Right cardiac atrium (tissue), 5 donors: ENCODE results near the gene PBX1. TPM values are rescaled to one million over a fixed set of nuclear protein-coding genes. Genes with fewer than 3 reads are reported as not detected.

Experiments used
- ATAC-seq, 2 donors: fragments of 200-7000 bp; cut with Tn5 transposase; one replicate each; pipeline versions ENCODE4 v1.8.0 to v1.9.1; 2020; ENCODE audit warnings: moderate library complexity in 2 of 2, mild to moderate bottlenecking in 1 of 2
- DNase-seq, 3 donors: peaks; one replicate each; pipeline ENCODE4 v3.0.0-alpha.2; 2020
- H3K27ac ChIP-seq: one replicate; pipeline ENCODE4 v1.5.1; 2013; ENCODE audit warnings: mild to moderate bottlenecking, low read length, control low read depth, moderate library complexity
- H3K27me3 ChIP-seq: one replicate; pipeline ENCODE4 v1.6.1; 2013; ENCODE audit not compliant: control insufficient read depth, insufficient read depth
- H3K4me1 ChIP-seq: one replicate; pipeline ENCODE4 v1.6.1; 2013; ENCODE audit warnings: low read length; ENCODE audit not compliant: control insufficient read depth, insufficient read depth
- H3K4me3 ChIP-seq: one replicate; pipeline ENCODE4 v1.5.1; 2013; ENCODE audit warnings: low read length, control low read depth
- H3K9me3 ChIP-seq: one replicate; pipeline ENCODE4 v1.6.1; 2013; ENCODE audit warnings: low read length; ENCODE audit not compliant: control insufficient read depth
- WGBS: extraction: QIAGEN DNeasy Blood & Tissue Kit; methylation state at CpG from one replicate; pipeline ENCODE4 v1.1.7; 2013; 5-methylcytosine and 5-hydroxymethylcytosine counted together
- intact Hi-C, 4 donors: fragments of 100-400 bp; cut with DNase I; formaldehyde crosslinking; loops; one replicate each; pipeline versions ENCODE4 v1.11.0 to v1.14.0; 2022 to 2023
- polyA plus RNA-seq: library from polyadenylated mRNA; stranded (reverse); fragments of 200-250 nt; gene quantifications from one replicate; pipeline ENCODE4 v1.2.3, GENCODE V29; 2013
- total RNA-seq, 4 donors: library from RNA; stranded (reverse); fragmentation: NEBNext Ultra II Directional; extraction: Animal tissue kit (Norgen Biotek cat#: 25700); gene quantifications; one replicate each; pipeline ENCODE4 v1.2.1, GENCODE V29; 2021
- donor health status: healthy with polysubstance abuse.
- donor health status: DM: no; HTN: yes; CAD: no.
- donor health status: DM: no; HTN: no; CAD: no.
- donor health status: DM: no; HTN: yes; CAD: no; lungs with severe emphysema.
- donor health status: DM: yes; HTN: yes; CAD: no.

Gene PBX1
- total and polyA plus RNA-seq, 5 donors, result 19.8 to 81.6 (median 76.8) TPM

GRCh38 chr1:164830628-164831027 lies 271.6 kb downstream of the PBX1 start:
- Histone ChIP-seq H3K4me1 (no peaks in the 10 kb centered on the region), H3K4me3 (no peak overlapping the region), H3K27ac (no peak overlapping the region), H3K27me3 (no peaks in the 10 kb centered on the region), H3K9me3 (no peaks in the 10 kb centered on the region)
- ATAC-seq (no peak), DNase-seq (no peak)
- WGBS, result 79% methylated on average over 4 of the region's 4 CpGs
- intact Hi-C loops, result no loop called here

- WGBS, result 1% methylated on average over 1 of the region's 1 CpG
- intact Hi-C loops, result no loop called here
- no peaks in the 10 kb centered on the region for H3K4me1 ChIP-seq
- no peaks in the 10 kb centered on the region for H3K27me3 ChIP-seq
- no peak for ATAC-seq
- no peaks in the 10 kb centered on the region for H3K9me3 ChIP-seq
- no peak overlapping the region for H3K4me3 ChIP-seq
- H3K27ac ChIP-seq, result no peak overlapping the region
- DNase-seq, result no peak
These were observed 275.7 kb downstream of the PBX1 start for GRCh38 chr1:164834641-164835040.

- Histone ChIP-seq H3K4me1 (peaks cover 6% of the 10 kb centered on the region), H3K27ac (peak overlapping the region; percentile 19), H3K9me3 (no peaks in the 10 kb centered on the region), H3K27me3 (no peaks in the 10 kb centered on the region), H3K4me3 (no peak overlapping the region)
- intact Hi-C loops, result no loop called here
- ATAC-seq, result peak; percentile 66 to 87
- DNase-seq, result peak in 2 of 3 donors; percentile 35 to 75
- WGBS, result 36% methylated on average over 7 of the region's 7 CpGs
These were observed 277.6 kb downstream of the PBX1 start for GRCh38 chr1:164836614-164837018.

GRCh38 chr1:164838786-164839185 lies 279.8 kb downstream of the PBX1 start:
- no peak overlapping the region for H3K4me3 ChIP-seq
- peaks cover 11% of the 10 kb centered on the region for H3K4me1 ChIP-seq
- DNase-seq (no peak), ATAC-seq (no peak)
- intact Hi-C loops, result no loop called here
- H3K27me3 ChIP-seq, result no peaks in the 10 kb centered on the region
- 98% methylated on average over 3 of the region's 3 CpGs for WGBS
- no peak overlapping the region for H3K27ac ChIP-seq
- H3K9me3 ChIP-seq, result no peaks in the 10 kb centered on the region

- intact Hi-C loops, result no loop called here
- DNase-seq (no peak), ATAC-seq (no peak)
- Histone ChIP-seq H3K4me3 (no peak overlapping the region), H3K4me1 (peaks cover 11% of the 10 kb centered on the region), H3K27me3 (no peaks in the 10 kb centered on the region), H3K9me3 (no peaks in the 10 kb centered on the region), H3K27ac (no peak overlapping the region)
- WGBS, result 68% methylated on average over 9 of the region's 9 CpGs
These were observed 282.0 kb downstream of the PBX1 start for GRCh38 chr1:164840936-164841335.

GRCh38 chr1:164841702-164842465 lies 282.9 kb downstream of the PBX1 start:
- no peak overlapping the region for H3K27ac ChIP-seq
- peak in 1 of 2 donors; percentile 38 for ATAC-seq
- 71% methylated on average over 14 of the region's 14 CpGs for WGBS

GRCh38 chr1:164842870-164843269 lies 283.9 kb downstream of the PBX1 start:
- no peak overlapping the region for H3K4me3 ChIP-seq
- DNase-seq (no peak), ATAC-seq (no peak)
- intact Hi-C loops, result no loop called here
- H3K27me3 ChIP-seq, result no peaks in the 10 kb centered on the region
- peaks cover 17% of the 10 kb centered on the region for H3K4me1 ChIP-seq
- no peak overlapping the region for H3K27ac ChIP-seq
- 52% methylated on average over 10 of the region's 10 CpGs for WGBS
- no peaks in the 10 kb centered on the region for H3K9me3 ChIP-seq

More at GRCh38 chr1:164841702-164842465, 282.9 kb downstream of the PBX1 start:
- peaks cover 17% of the 10 kb centered on the region for H3K4me1 ChIP-seq
- intact Hi-C loops, result no loop called here
- no peak overlapping the region for H3K4me3 ChIP-seq
- no peaks in the 10 kb centered on the region for H3K9me3 ChIP-seq
- DNase-seq, result no peak
- no peaks in the 10 kb centered on the region for H3K27me3 ChIP-seq

GRCh38 chr1:164843743-164844500 lies 284.9 kb downstream of the PBX1 start:
- no peak for ATAC-seq
- Histone ChIP-seq H3K4me1 (peaks cover 17% of the 10 kb centered on the region), H3K27me3 (no peaks in the 10 kb centered on the region), H3K9me3 (no peaks in the 10 kb centered on the region), H3K4me3 (no peak overlapping the region), H3K27ac (no peak overlapping the region)
- DNase-seq, result no peak
- intact Hi-C loops, result no loop called here
- 83% methylated on average over 3 of the region's 3 CpGs for WGBS

- DNase-seq (no peak), ATAC-seq (peak; percentile 42 to 67)
- Histone ChIP-seq H3K4me1 (peaks cover 7% of the 10 kb centered on the region), H3K4me3 (no peak overlapping the region), H3K9me3 (no peaks in the 10 kb centered on the region), H3K27ac (no peak overlapping the region), H3K27me3 (no peaks in the 10 kb centered on the region)
- 68% methylated on average over 13 of the region's 13 CpGs for WGBS
- intact Hi-C loops, result no loop called here
These were observed 288.0 kb downstream of the PBX1 start for GRCh38 chr1:164846731-164847691.

GRCh38 chr1:164853146-164853545 lies 294.2 kb downstream of the PBX1 start:
- 98% methylated on average over 2 of the region's 2 CpGs for WGBS
- no peak for DNase-seq
- Histone ChIP-seq H3K4me1 (peaks cover 5% of the 10 kb centered on the region), H3K4me3 (no peak overlapping the region), H3K27me3 (no peaks in the 10 kb centered on the region), H3K9me3 (no peaks in the 10 kb centered on the region), H3K27ac (no peak overlapping the region)
- intact Hi-C loops, result no loop called here
- no peak for ATAC-seq
